Inflammatory macrophage treated with lipopolysaccharide for 1 hour (primary cell): ENCODE measurements around the gene CCDC74A.
"Not testable (repeated sequence)": the region's sequence is repeated elsewhere in the genome, so short reads cannot be mapped to it uniquely, and the experiment has no call there.

ENCODE experiments used
- DNase-seq, 2 donors: peaks; one replicate each; pipeline ENCODE4 v3.0.0-alpha.2; 2020 to 2022

CCDC74A gene

DNA sequence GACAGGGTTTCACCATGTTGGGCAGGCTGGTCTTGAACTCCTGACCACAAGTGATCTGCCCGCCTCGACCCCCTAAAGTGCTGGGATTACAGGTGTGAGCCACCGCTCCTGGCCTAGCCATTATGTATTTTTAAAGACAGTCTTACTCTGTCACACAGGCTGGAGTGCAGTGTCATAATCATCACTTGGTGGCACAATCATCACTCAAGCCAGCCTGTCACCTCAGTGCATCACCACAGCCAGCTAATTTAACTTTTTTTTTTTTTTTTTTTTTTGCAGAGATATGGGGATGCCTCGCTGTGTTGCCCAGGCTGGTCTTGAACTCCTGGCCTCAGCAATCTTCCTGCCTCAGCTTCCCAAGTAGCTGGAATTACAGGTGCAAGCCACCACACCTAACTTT lies 24.1 kb upstream of the CCDC74A start:
- not testable (repeated sequence) for DNase-seq

DNA sequence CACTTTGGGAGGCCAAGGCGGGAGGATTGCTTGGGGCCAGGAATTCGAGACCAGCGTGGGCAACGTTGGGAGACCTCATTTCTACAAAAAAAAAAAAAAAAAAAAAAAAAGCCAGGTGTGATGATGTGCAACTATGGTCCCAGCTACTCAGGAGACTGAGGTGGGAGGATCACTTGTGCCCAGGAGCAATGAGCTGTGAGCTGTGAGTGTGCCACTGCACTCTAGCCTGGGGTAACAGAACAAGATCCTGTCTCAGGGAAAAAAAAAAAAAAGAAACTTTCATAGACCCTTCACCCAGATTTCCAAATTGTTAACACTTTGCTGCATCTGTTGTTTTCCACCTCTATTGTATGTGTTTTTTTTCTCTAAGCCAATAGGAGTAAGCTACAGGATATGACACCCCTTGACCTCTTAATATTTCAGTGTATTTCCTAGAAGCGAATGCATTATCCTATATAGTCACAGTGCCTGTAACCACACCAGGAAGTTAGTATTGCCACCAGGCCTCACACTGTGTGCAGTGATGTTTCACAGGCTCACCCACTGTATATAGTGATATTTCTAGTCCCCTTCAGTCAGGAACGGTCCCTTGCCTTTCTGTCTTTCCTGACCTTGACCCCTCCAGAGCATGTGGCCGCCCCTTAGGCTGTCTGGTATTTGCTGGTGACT lies 23.5 kb upstream of the CCDC74A start:
- DNase-seq, result not testable (repeated sequence)

DNA sequence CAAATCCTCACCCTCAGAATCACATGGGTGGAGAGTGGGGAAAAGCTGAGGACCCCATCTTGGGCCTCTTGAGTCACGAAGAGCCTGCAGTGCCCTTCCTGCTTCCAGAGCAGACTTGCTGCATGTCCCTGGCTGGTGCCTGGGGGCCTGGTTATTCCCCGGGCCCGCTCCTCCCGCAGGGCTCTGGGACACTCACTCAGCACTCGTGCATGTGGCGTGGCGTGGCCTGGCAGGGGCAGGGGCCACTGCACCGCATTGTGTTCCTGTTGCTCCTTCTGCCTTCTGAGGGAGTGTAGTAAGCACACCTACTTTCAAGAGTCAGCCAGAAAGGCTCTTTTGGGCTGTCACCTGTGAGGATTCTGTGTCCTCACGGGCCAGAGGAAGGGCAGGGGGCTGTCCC lies 18.1 kb upstream of the CCDC74A start:
- DNase-seq, result no peak

DNA sequence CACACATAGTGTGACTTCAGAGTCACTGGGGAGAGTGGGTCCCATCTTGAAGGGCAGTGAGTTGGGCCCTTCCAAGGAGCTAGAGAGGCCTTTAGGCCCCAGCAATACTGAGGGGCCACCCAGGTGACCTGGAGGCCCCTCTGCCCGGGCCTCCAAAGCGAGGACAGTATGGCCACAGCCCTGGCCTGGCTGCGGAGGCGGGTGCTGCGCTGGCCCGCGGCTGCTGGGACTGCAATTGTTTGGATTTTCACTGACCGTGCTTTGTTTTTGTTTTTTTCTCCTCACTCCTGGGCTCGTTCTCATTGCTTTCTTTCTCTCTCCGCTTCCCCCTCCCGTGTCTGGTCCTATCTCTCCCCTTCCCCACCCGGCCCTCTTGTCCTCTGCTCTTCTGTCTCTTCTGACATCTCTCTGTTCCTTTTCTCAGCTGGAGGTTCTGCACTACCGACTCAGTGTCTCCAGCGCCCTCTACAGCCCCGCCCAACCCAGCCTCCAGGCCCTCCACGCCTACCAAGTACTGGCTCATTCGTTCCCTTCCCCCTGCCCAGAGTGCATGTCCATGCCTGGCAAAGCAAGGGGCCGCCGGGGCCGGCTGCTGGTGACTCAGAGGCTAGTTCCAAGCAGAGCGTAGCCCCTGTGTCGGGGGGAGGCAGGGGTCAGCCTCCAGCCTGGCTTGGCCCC lies 16.3 kb upstream of the CCDC74A start:
- not testable (repeated sequence) for DNase-seq

DNA sequence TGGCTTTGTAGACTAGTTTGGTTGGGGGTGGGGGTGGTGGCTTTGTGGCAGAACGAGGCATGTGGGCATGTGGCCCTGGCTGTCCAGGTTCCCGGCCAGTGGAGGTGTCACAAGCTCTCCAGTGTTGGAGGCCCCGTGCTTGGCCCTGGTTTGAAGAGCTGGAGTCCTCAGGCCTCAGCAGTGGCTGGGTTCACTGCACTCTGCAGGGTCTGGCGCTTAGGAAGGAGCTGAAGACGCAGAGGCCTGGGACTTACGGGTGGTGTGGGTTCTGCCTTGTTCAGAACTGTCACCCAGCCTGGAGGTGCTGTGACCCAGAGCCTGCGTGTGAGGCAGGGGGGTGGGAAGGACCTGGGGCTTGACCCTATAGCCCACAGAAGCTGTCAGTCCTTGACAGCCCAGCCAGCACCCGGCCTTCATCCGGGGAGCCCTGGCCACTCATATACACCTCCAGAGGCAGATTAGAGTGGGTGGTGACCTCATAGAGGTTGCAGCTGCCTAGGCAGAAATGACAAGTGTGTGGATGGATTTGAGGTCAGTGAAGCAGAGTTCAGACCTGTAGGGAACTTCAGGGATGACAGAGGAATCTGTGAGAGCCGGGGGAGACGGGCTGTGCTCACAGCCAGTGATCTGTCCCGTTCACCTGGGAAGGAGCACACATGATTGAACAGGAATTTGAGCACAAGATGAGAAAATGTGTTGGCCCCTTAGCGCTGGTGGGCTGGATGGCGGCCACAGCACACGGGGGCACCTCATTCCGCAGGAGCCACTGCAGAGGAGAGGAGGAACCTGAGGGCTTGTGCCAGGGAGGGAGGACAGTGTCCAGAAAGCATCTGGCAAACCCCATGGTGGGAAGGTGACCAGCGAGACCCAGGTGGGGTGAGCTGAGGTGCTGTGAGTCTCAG lies 15.5 kb upstream of the CCDC74A start:
- DNase-seq, result not testable (repeated sequence)

DNA sequence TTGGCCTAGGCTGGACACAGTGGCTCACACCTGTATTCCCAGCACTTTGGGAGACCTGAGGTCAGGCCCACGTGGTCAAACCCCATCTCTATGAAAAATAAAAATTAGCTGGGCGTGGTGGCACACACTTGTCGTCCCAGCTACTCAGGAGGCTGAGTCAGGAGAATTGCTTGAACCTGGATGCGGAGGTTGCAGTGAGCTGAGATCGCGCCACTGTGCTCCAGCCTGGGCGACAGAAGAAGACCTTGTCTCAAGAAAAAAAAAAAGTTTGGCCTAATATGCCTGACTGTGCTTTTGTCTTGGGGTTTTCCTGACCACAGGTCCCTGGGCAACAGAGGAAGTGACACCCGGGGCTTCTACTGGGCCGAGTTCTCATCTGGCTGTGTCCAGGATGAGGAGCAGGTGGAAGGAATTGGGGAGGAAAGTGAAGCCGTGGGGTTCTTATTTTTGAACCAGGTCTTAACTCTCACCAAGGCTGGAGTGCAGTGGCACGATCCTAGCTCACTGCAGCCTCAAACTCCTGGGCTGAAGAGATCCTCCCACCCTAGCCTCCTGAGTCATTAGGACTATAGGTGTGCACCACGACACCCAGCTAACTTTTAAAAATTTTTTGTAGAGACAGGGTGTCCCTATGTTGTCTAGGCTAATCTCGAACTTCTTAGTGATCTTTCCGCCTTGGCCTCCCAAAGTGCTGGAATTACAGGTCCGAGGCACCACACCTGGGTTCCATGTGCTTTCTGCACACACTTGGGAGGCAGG lies 13.1 kb upstream of the CCDC74A start:
- not testable (repeated sequence) for DNase-seq

DNA sequence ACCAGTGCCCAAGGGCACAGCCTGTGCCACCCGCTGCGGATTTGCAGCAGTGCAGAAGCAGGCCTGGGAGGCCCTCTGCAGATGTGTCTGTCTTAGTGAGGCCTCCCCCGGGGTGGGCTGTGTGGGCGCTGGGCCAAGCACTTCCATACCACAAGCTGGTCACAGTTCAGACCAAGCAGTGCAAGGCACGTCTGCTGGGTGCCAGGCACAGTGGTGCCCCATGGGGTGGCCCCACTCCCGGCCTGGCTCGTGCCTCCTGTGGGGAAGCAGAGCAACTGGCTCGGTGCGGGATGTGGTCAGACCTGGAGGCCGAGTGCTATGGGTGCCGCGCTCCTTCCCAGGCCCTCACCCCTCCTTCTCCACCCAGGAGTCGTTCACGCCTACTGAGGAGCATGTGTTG lies 12.5 kb upstream of the CCDC74A start:
- not testable (repeated sequence) for DNase-seq

DNA sequence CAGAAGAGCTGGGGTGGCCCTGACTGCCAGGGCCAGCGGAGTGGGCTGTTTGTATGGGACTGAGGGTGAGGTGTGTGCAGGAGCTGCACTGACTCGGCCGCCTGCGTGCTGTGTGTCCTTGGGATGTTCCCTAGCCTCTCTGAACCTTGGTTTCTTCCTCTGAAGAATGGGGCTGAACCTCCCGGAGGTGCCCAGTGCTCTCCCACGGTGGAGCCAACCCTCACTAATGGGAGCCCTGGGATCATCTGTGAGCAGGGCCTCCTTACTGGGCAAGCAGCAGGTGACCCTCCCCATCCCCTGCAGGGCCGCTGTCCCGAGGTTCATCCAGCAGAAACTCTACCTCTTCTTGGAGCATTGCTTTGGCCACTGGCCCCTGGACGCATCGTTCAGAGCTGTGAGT lies 11.7 kb upstream of the CCDC74A start:
- DNase-seq, result no peak

DNA sequence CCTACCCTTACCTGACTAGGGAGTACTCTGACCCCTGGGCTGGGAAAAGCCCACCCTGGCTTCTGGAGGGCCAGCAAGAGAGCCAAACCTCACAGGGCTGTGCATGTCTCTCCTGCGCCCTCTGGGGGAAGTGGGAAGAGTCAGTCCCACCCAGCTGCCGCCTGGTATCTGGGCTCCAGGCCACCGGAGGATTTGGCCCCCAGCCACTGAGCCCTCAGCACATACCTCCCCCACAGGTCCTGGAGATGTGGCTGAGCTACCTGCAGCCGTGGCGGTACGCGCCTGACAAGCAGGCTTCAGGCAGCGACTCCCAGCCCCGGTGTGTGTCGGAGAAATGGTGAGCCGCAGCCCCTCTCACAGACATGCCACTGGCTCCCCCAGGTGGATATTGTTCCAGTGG lies 11.1 kb upstream of the CCDC74A start:
- DNase-seq, result not testable (repeated sequence)

DNA sequence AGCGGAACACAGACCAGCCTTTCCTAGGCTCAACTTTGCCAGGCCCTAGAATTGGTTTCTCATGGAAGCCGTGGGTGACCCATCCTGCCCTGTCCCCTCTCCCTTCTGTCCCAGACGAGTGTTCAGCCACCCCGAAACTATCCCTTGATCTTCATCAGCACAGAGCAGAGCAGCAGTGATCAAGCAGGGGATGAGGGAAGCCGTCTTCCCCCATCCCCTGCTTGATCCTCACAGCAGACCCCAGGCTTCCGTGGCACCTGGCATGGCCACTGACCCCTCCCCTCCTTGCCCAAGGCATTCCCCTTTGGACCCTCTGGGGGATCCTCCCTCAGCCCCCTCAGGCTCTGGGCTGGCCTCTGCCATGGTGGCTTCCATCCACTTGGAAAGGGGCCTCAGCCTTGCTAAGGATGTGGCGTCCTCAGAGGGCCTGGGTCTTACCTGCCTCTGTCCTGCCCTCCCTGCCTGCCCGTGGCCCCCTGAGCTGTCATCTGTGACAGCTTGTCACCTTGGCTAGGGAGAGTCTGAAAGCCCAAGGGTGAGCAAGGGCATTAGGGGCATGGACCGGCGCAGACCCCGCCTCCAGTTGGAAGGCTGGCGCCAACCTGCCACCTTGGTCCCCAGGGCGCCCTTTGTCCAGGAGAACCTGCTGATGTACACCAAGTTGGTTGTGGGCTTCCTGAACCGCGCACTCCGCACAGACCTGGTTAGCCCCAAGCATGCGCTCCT lies 10.4 kb upstream of the CCDC74A start:
- no peak for DNase-seq

DNA sequence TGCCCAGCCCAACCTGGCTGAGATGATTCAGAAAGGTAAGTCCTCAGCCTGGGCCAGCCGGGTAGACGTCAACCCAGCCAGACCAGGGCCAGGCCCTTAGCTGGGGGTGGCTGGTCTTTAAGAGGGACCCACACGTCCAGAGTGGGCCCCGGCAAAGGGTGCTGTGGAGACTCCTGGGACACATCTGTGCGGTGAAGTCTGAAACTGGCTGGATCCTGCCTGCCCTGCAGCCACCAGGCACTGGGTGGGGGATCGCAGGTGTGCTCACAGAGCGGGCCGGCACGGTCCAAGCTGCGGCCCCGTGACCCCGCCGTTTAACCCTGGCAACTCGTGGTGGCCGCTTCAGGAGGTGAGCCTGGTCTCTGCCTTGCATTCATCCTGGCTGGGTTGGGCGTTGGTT lies 9.8 kb upstream of the CCDC74A start:
- DNase-seq, result not testable (repeated sequence)

DNA sequence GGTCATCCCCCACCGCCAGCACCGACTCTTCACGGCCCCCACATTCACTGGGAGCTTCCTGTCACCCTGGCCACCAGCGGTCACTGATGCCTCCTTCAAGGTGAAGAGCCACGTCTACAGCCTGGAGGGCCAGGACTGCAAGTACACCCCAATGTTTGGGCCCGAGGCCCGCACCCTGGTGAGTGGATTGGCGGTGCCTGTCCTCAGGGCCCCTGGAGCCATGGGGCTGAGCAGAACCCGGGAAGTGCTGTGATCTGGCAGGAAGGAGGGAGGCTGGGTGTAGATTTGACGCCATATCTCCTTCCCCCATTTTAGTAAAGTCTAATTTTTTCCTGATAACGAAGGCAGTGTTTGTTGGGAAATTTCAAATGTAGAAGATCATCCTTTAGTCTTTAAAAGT lies 9.2 kb upstream of the CCDC74A start:
- DNase-seq, result not testable (repeated sequence)

DNA sequence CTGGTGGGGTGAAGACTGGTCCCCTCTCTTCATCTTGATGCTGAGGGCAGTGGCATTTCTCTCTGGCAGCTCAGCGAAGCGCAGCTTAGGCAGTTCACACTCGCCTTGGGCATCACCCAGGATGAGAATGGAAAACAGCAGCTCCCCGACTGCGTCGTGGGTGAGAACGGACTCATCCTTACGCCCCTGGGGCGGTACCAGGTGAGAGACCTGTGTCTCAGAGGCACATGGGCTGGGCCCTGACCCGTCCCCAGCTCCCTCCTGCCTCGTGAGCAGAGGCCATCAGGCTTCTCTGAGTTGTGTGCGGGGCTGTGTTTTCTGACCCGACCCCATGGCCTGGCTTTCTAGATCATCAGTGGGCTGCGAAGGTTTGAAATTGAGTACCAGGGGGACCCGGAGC lies 8.2 kb upstream of the CCDC74A start:
- DNase-seq, result no peak

DNA sequence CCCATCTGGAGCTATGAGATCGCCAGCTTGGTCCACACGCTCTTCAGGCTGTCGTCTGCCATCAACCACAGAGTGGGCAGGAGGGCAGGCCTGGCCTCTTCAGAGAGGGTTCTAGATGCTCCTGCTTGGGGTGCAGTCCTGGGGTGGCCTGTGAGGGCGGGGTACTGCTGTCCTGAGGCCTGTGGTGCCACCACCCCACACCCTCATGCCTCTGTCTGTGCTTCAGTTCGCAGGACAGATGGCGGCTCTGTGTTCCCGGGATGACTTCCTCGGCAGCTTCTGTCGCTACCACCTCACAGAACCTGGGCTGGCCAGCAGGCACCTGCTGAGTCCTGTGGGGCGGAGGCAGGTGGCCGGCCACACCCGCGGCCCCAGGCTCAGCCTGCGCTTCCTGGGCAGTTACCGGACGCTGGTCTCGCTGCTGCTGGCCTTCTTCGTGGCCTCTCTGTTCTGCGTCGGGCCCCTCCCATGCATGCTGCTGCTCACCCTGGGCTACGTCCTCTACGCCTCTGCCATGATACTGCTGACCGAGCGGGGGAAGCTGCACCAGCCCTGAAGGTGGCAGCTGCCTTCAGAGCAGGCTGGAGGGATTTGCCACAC lies 7.7 kb upstream of the CCDC74A start:
- not testable (repeated sequence) for DNase-seq

DNA sequence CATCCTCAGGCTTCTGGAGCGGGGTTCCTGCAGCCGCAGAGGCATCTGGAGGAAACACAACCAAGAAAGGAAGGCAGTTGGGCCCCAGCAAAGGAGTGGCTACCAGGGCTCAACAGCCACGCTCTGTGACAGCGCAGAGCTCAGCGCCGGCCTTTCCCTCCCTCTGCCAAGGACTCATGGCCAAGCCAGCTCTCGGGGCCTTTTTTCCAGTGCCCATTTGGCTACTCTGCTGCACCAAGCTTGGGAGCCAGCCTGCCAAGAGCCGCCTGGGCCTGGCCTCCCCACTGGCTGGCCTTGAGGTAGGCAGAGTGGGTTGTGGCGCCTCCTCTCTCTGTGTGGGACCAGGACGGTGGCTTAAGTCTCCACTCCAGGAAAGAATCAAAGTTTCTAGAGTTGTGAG lies 7.2 kb upstream of the CCDC74A start:
- DNase-seq, result no peak

DNA sequence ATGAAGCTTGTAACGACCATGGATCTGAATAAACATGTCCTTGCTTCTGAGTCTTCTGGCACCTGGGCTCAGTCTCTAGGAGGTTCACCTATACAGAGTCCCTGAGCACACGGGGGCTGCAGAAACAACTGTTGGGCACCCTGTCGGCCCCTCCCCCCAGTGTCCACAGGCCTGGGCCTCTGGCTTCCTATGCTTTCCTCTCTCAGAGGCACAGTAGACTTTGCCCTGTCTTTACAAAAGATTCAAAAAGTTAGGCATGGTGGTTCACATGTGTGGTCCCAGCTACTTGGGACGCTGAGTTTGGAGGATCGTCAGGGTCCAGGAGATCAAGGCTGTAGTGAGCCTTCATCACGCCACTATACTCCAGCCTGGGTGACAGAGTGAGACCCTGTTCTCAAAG lies 6.2 kb upstream of the CCDC74A start:
- not testable (repeated sequence) for DNase-seq

DNA sequence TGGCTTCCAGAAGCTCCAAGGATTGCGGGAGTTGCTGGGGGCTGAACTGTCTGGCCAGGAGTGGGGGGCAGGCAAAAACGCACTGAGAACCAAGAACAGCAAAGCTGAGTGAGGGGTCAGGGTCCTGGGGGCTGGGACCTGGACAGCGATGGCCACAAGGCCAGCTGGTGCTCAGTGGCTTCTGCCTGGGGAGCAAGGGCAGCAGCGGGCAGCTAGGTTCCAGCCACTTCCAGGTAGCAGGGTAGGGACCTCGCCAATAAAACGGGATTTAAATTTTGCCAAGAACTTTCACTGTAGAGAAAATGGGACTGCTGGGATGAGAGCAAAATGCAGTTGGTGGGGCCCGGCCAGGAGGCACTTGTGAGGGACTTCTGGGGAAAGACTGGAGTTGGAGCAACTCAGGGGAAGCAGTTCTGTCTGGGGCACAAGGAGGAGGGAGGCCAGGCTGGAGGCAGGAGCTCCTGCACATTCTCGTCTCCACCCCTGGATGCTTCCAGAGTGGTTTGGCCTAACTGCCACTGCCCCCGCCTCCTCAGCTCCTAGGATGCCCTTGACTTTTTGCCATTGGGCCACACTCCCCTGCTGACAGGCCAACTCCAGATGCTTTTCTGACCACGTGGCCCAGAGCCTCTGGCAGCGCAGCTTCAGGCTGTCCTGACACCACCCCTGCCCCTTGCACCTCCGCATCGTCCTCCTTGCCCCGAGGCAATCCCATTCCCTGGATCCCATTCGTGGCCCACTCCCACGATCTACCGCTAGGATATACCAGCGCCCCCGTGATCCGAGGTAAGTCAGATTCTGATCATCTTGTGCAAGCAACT lies 5.5 kb upstream of the CCDC74A start:
- DNase-seq, result no peak

DNA sequence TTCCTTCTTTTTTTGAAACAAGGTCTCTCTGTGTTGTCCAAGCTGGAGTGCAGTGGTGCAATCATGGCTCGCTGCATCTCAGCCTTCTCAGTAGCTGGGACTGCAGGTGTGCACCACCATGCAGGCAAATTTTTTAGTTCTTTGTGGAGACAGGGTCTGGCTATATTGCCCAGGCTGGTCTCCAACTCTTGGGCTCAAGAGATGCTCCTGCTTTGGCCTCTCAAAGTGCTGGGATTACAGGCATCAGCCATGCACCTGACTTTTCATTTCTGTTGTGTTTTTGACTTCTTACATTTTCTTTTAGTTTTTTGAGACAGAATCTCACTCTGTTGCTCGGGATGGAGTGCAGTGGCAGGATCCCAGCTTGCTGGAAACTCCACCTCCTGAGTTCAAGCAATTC lies 2.4 kb upstream of the CCDC74A start:
- not testable (repeated sequence) for DNase-seq

DNA sequence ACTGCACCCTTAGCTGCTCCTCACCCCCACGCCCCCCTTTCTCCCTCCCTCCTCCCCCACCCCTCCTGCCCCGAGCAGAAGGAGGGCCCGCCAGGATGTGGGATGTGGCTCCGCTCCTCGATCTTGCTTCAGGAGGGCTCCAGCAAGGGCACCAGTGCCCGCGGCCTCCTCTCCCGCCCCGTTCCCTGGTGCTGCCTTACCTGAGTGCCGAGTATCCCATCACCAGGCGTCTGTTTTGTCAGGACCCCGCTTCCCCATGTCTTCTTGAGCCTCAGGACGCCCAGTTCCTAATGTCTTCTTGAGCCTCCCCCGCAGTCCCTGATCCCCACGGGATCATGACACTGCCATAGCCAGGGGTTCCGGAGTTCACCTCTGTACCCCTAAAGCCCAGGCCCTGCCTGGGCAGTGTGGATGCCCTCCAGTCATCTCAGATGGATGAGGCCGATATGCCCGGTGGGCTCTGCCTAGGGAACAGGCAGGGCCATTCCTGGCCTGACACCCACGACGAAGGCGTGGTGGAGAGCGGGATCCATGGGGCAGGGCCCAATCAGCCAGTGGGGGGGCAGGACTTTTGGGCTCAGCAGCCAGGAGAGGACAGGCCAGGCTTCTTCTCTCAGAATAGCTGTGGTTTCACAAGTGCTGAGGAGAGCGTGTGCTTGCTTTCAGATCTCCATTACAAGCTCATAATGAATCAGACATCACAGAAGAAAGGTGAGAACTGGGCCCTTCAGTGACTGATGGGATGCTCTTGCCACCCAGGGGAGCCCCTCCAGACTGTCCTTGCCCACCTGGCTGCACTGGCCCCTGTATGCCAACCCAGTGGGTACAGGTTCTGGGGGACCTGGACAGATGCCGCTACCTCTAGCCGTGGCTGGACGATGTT lies 1.5 kb downstream of the CCDC74A start:
- DNase-seq, result not testable (repeated sequence)
